COLO829 (cell line): ENCODE results near the gene ZBTB43.

Source experiments
- DNase-seq: peaks from one replicate; pipeline ENCODE4 v3.0.0; 2012; ENCODE audit warnings: low spot score

ZBTB43 gene

DNA sequence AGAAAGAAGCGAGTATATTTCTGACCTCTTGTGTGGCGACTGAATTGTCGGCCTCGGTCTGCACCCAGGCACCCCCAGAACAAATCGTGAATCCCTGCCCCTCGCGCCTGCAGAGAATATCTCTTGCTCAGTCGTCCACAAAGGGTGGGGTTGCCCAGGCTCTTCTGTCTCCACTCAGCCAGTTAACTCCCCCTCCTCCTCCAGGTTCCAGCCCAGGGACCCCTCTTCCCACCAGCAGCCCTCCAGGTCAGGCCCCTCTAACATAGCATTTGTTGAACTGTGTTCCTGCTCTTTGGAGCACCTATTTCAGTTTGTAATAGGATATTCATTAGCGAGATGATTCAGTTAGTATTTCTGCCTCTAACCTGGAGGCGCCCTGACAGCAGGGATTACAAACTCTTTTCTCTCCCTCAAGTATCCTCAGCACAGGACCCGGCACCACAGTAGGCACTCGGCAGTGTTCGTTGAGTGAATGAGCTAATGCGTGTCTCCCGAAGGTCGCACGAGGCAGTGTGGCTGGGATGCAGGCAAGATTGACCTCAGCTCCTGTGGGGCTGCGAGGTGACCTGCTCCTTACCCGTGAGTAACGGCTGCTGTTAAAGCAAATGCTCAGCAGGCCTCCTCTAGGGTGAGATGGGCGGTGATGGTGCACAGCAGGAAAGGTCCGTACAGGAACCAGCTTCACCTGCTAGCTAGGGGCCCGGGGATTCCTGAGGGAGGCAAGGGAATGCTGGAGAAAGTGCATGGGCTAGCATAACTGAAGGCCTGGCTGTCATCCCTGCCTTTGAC, 81.4 kb downstream of the ZBTB43 start:
- no peak for DNase-seq

- DNase-seq, result no peak
Measured at GRCh38 chr9:126886897-126887296, 82.1 kb downstream of the ZBTB43 start.
